Measurements from ENCODE around the gene PLTP. TPM values are rescaled to one million over a fixed set of nuclear protein-coding genes. Genes with fewer than 3 reads are reported as not detected.

The PLTP gene
- total RNA-seq, 3 donors from 2014 or later (not counting 1 experiment from before 2014, with no cell fraction given) = 0.63 to 3.5 (median 3.2) TPM

DNA sequence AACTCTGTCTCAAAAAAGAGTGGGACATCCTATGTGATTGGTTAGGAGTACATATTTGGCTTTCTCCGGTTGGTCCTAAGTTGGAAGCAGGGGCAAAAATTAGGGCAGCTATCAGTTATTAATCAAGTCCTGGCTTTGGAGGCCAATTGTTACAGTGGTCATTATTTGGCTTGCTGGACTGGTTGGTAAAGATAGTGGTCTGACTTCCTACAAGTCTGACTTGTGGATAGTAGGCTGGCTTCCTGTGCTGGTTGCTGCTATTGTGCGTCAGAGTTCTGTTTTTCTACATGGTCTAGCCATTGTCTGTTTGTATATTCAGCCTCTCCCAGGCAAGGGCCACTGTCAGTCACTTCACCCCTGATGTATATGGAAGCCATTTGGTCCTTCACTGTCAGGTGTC, 61.7 kb downstream of the PLTP start:
- intact Hi-C loops (cut with micrococcal nuclease) = no loop called here

DNA sequence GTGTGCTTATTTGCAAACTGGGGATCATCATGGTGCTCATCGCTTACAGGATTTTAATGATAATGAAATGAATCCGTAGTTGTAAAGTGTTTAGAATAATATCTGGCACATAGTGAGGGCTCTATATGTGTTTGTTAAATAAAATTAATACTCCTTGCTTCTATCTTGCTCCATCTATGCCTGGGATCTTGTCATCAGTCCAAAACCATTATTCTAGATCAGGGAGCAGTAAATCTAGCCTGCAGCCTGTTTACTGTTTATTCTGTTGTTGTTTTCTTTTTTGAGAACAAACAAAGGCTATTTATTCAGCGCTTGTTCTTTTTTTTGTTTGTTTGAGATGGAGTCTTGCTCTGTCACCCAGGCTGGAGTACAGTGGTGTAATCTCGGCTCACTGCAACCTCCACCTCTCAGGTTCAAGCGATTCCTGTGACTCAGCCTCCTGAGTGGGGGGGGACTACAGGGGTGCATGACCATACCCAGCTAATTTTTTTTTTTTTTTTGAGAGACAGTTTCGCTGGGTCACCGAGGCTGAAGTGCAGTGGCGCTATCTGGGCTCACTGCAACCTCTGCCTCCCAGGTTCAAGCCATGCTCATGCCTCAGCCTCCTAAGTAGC, 62.9 kb downstream of the PLTP start:
- H3K27ac ChIP-seq (ENCODE audit: low read length) = no peak overlapping the region
- Mint-ChIP-seq H3K4me3 (no peak overlapping the region), H3K4me1 (peaks cover 11 to 14% of the 10 kb centered on the region in 2 donors), H3K27me3 (ENCODE audit: low read depth in 2 of 2) (no peaks in the 10 kb centered on the region), H3K36me3 (no peaks in the 10 kb centered on the region), H3K9me3 (no peaks in the 10 kb centered on the region), H3K27ac (no peak overlapping the region)
- peaks cover 50% of the 10 kb centered on the region for H3K36me3 ChIP-seq (ENCODE audit: control insufficient read depth, insufficient read depth, low read length)
- no peak for DNase-seq
- intact Hi-C loops (cut with micrococcal nuclease) = no loop called here
- no peaks in the 10 kb centered on the region for H3K9me3 ChIP-seq (ENCODE audit: control insufficient read depth, insufficient read depth, low read length)
- TF ChIP-seq, protein P1, sequence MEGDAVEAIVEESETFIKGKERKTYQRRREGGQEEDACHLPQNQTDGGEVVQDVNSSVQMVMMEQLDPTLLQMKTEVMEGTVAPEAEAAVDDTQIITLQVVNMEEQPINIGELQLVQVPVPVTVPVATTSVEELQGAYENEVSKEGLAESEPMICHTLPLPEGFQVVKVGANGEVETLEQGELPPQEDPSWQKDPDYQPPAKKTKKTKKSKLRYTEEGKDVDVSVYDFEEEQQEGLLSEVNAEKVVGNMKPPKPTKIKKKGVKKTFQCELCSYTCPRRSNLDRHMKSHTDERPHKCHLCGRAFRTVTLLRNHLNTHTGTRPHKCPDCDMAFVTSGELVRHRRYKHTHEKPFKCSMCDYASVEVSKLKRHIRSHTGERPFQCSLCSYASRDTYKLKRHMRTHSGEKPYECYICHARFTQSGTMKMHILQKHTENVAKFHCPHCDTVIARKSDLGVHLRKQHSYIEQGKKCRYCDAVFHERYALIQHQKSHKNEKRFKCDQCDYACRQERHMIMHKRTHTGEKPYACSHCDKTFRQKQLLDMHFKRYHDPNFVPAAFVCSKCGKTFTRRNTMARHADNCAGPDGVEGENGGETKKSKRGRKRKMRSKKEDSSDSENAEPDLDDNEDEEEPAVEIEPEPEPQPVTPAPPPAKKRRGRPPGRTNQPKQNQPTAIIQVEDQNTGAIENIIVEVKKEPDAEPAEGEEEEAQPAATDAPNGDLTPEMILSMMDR (IDR thresholded peaks at IDR 0.05) = no peak
- 100% methylated on average over 7 of the region's 8 CpGs for WGBS (ENCODE audit: insufficient coverage)
- no peaks in the 10 kb centered on the region for H3K4me1 ChIP-seq (ENCODE audit: control insufficient read depth, insufficient read depth, low read length)
- no peak for ATAC-seq
- H3K4me3 ChIP-seq (ENCODE audit: low read length) = no peak overlapping the region
- no peaks in the 10 kb centered on the region for H3K27me3 ChIP-seq (ENCODE audit: control insufficient read depth, insufficient read depth, low read length)

More for the DNA sequence above, 61.7 kb downstream of the PLTP start:
- H3K4me1 ChIP-seq (ENCODE audit: control insufficient read depth, insufficient read depth, low read length) = peaks cover 6% of the 10 kb centered on the region
- H3K27me3 Mint-ChIP-seq (ENCODE audit: low read depth in 2 of 2) = no peaks in the 10 kb centered on the region
- H3K9me3 ChIP-seq (ENCODE audit: control insufficient read depth, insufficient read depth, low read length) = no peaks in the 10 kb centered on the region
- H3K9me3 Mint-ChIP-seq = no peaks in the 10 kb centered on the region
- DNase-seq (no peak), ATAC-seq (no peak)
- no peak overlapping the region for H3K4me3 Mint-ChIP-seq
- H3K36me3 Mint-ChIP-seq = no peaks in the 10 kb centered on the region
- H3K27ac Mint-ChIP-seq = no peak overlapping the region
- no peaks in the 10 kb centered on the region for H3K27me3 ChIP-seq (ENCODE audit: control insufficient read depth, insufficient read depth, low read length)
- H3K36me3 ChIP-seq (ENCODE audit: control insufficient read depth, insufficient read depth, low read length) = peaks cover 48% of the 10 kb centered on the region
- peaks cover 11 to 18% of the 10 kb centered on the region in 2 donors for H3K4me1 Mint-ChIP-seq
- no peak overlapping the region for H3K27ac ChIP-seq (ENCODE audit: low read length)
- H3K4me3 ChIP-seq (ENCODE audit: low read length) = no peak overlapping the region
- 100% methylated on average over 2 of the region's 2 CpGs for WGBS (ENCODE audit: insufficient coverage)
- TF ChIP-seq, protein P1 (IDR thresholded peaks at IDR 0.05) = no peak

Other genes with a start within 250 kb of the PLTP start
- not detected for gene WFDC11, start 241.9 kb downstream of the PLTP start, total RNA-seq
- not detected for gene WFDC13, start 210.1 kb downstream of the PLTP start, total RNA-seq
- gene WFDC10B, start 207.1 kb downstream of the PLTP start, total RNA-seq = not detected
- gene SPINT4, start 189.8 kb downstream of the PLTP start, total RNA-seq = not detected
- not detected for gene WFDC3, start 120.3 kb downstream of the PLTP start, total RNA-seq
- gene DNTTIP1, start 120.2 kb downstream of the PLTP start, total RNA-seq = 10 to 100 TPM; 11.3 to 15.5 (median 13.9) TPM
- 1 to 10 TPM in 1 of 3 donors, under 1 TPM in 1, not detected in 1; 0.54 to 3.2 TPM for gene UBE2C, start 99.5 kb downstream of the PLTP start, total RNA-seq
- gene TNNC2, start 84.8 kb downstream of the PLTP start, total RNA-seq = 1 to 10 TPM in 1 of 3 donors, under 1 TPM in 1, not detected in 1; 0.93 to 1.5 TPM
- 1 to 10 TPM in 2 of 3 donors, under 1 TPM in 1; 0.99 to 1.7 (median 1.2) TPM for gene SNX21, start 78.4 kb downstream of the PLTP start, total RNA-seq
- gene ACOT8, start 54.8 kb downstream of the PLTP start, total RNA-seq = 10 to 100 TPM; 30.5 to 35.4 (median 31.7) TPM
- gene ZSWIM3, start 54.5 kb downstream of the PLTP start, total RNA-seq = 1 to 10 TPM; 1.4 to 2.3 (median 1.5) TPM
- gene ZSWIM1, start 30.9 kb downstream of the PLTP start, total RNA-seq = 1 to 10 TPM in 1 of 3 donors, under 1 TPM in 2; 0.59 to 2.4 (median 0.89) TPM
- gene SPATA25, start 24.5 kb downstream of the PLTP start, total RNA-seq = 1 to 10 TPM in 1 of 3 donors, not detected in 2; 1.2 TPM
- 1 to 10 TPM in 2 of 3 donors, under 1 TPM in 1; 0.89 to 1.4 (median 1.4) TPM for gene NEURL2, start 20.9 kb downstream of the PLTP start, total RNA-seq
- gene CTSA, start 20.8 kb downstream of the PLTP start, total RNA-seq = 100 to 1,000 TPM in 1 of 3 donors, 10 to 100 TPM in 2; 72.8 to 108 (median 86.8) TPM
- gene PCIF1, start 22.5 kb upstream of the PLTP start, total RNA-seq = 10 to 100 TPM; 72.0 to 85.1 (median 73.3) TPM
- 100 to 1,000 TPM; 101 to 119 (median 102) TPM for gene ZNF335, start 60.0 kb upstream of the PLTP start, total RNA-seq
- gene MMP9, start 96.8 kb upstream of the PLTP start, total RNA-seq = 1 to 10 TPM; 2.0 to 2.8 (median 2.8) TPM
- under 1 TPM in 1 of 3 donors, not detected in 2; 0.85 TPM for gene SLC12A5, start 117.1 kb upstream of the PLTP start, total RNA-seq
- gene NCOA5, start 177.8 kb upstream of the PLTP start, total RNA-seq = 10 to 100 TPM in 2 of 3 donors, 1 to 10 TPM in 1; 8.8 to 18.4 (median 18.0) TPM
- 1 to 10 TPM; 7.1 to 9.1 (median 7.2) TPM for gene CD40, start 206.2 kb upstream of the PLTP start, total RNA-seq

Data from natural killer cell (primary cell).